Measurements from ENCODE around the gene ZBTB17. TPM values are rescaled to one million over a fixed set of nuclear protein-coding genes. Genes with fewer than 3 reads are reported as not detected.

The ZBTB17 gene
- total and polyA plus RNA-seq, 2 of the 8 experiments (the other 6 are each of a cell fraction or from before 2014, with no cell fraction given) = 24.7 to 36.2 TPM

GRCh38 chr1:15948091-15948591, 27.8 kb downstream of the ZBTB17 start:
- no peaks in the 10 kb centered on the region for H3K23me2 ChIP-seq (ENCODE audit: low read depth, low read length)
- no peak overlapping the region for H2AK5ac ChIP-seq (ENCODE audit: low read depth, low read length)
- H4K5ac ChIP-seq (ENCODE audit: insufficient read length, low read depth, low read length) = no peak overlapping the region
- no peak overlapping the region for H3K56ac ChIP-seq (replicated peaks; ENCODE audit: insufficient read length, low read depth, low read length)
- no peak overlapping the region for H3K9ac ChIP-seq (replicated peaks in 1 of 4; ENCODE audit: extremely low read depth in 1 of 4, low read depth in 3 of 4, low read length in 3 of 4)
- TF ChIP-seq CBX8 (IDR thresholded peaks at IDR 0.05; ENCODE audit: borderline replicate concordance, low read depth, low read length) (no peak), CTCF (IDR thresholded peaks at IDR 0.05; ENCODE audit: control extremely low read depth in 1 of 3, insufficient read depth in 1 of 3, low read depth in 1 of 3, low read length in 3 of 3) (peak in 1 of 3 experiments; percentile 19; a peak in 2 of 4 replicates)
- no peak overlapping the region; the same call in 1 of the 2 replicates for H4K8ac ChIP-seq (ENCODE audit: extremely low read depth, insufficient read depth, low read length)
- H2BK12ac ChIP-seq (ENCODE audit: low read depth, low read length) = no peak overlapping the region
- WGBS, 2 experiments (ENCODE audit: extremely low coverage in 1 of 2, insufficient coverage in 1 of 2, insufficient read length in 1 of 2, insufficient replicate concordance in 2 of 2, low coverage in 1 of 2, low lambda C conversion rate in 2 of 2, missing lambda C conversion rate in 1 of 2) = 89% methylated on average over 16 of the region's 16 CpGs; no CpG with 5 or more reads in 1 of the 2 experiments
- no peak for DNase-seq (ENCODE audit: low read depth in 1 of 2, low spot score in 2 of 2)
- H3K23ac ChIP-seq (ENCODE audit: insufficient read length) = no peak overlapping the region
- H3K79me2 ChIP-seq (ENCODE audit: control insufficient read depth in 1 of 2, insufficient read depth in 2 of 2, low read length in 2 of 2) = no peaks in the 10 kb centered on the region
- no peak overlapping the region for H2BK120ac ChIP-seq (replicated peaks; ENCODE audit: low read depth, low read length)
- peak overlapping the region; percentile 28; the same call in 1 of the 2 replicates for H2BK5ac ChIP-seq (ENCODE audit: low read depth, low read length)
- H3K14ac ChIP-seq (ENCODE audit: insufficient read length) = no peak overlapping the region
- H3K4me3 ChIP-seq (ENCODE audit: extremely low read depth in 1 of 4, insufficient read depth in 2 of 4, low read depth in 3 of 4, low read length in 4 of 4) = no peak overlapping the region
- H2BK20ac ChIP-seq (ENCODE audit: low read length) = no peak overlapping the region
- H3K27me3 ChIP-seq (replicated peaks in 1 of 4; ENCODE audit: control insufficient read depth in 3 of 4, extremely low read depth in 1 of 4, insufficient read depth in 3 of 4, low read length in 3 of 4) = no peaks in the 10 kb centered on the region
- no peak for FAIRE-seq
- H3K4ac ChIP-seq (replicated peaks; ENCODE audit: insufficient read length, low read depth, low read length) = no peak overlapping the region
- H4K91ac ChIP-seq (replicated peaks; ENCODE audit: insufficient read length, low read length) = no peak overlapping the region
- ChIA-PET CTCF (ENCODE audit: partially characterized antibody) (interaction anchor here (0.6 to 4.8 kb wide), 9 partner anchors 10 to 532 kb away, joined by 3 to 34 read pairs (median 3); partner anchors contain the start of gene ZBTB17), POLR2A (ENCODE audit: partially characterized antibody) (interaction anchor here (1.0 to 2.3 kb wide), 3 partner anchors 12 to 115 kb away, joined by 3 to 8 read pairs (median 5); no protein-coding TSS in a partner anchor)
- H3K9me3 ChIP-seq (ENCODE audit: insufficient read depth in 2 of 2, low read depth in 1 of 2, low read length in 1 of 2) = no peaks in the 10 kb centered on the region
- H3K4me2 ChIP-seq (ENCODE audit: insufficient read depth in 1 of 2, low read depth in 2 of 2, low read length in 2 of 2) = no peak overlapping the region
- peaks cover 0 to 15% (median 13%) of the 10 kb centered on the region in 4 experiments; a peak in 7 of 8 replicates for H3K36me3 ChIP-seq (ENCODE audit: control insufficient read depth in 2 of 4, insufficient read depth in 4 of 4, low read length in 3 of 4)
- no peak overlapping the region for H2BK15ac ChIP-seq (ENCODE audit: low read length)
- H3K4me1 ChIP-seq (replicated peaks in 1 of 4; ENCODE audit: control insufficient read depth in 3 of 4, insufficient read depth in 4 of 4, low read length in 3 of 4) = peaks cover 4 to 25% (median 17%) of the 10 kb centered on the region in 4 experiments
- H3K79me1 ChIP-seq (ENCODE audit: low read depth, low read length) = peaks cover 5% of the 10 kb centered on the region; the same call in 1 of the 2 replicates
- H2AFZ ChIP-seq (ENCODE audit: low read length) = no peak overlapping the region
- H3K18ac ChIP-seq (ENCODE audit: extremely low read depth, low read length) = no peak overlapping the region
- H4K20me1 ChIP-seq (replicated peaks in 1 of 2; ENCODE audit: control insufficient read depth in 1 of 2, insufficient read depth in 2 of 2, low read length in 2 of 2) = peaks cover 0 to 18% of the 10 kb centered on the region in 2 experiments
- no peak overlapping the region for H3K27ac ChIP-seq (ENCODE audit: low read depth, low read length)

Measured in H1 (cell line).